NCI-H128 (cell line): ENCODE results near the gene RALGAPA2.

Source experiments
- DNase-seq: peaks from one replicate; lab custom pipeline; 2025; ENCODE audit not compliant: unreplicated experiment; lab: John Stamatoyannopoulos, UW

The RALGAPA2 gene

GRCh38 chr20:20410678-20411077 lies 301.8 kb downstream of the RALGAPA2 start:
- DNase-seq, result peak; percentile 56

- DNase-seq, result no peak
Observed at GRCh38 chr20:20409331-20409730, 303.1 kb downstream of the RALGAPA2 start.

- peak; percentile 27 for DNase-seq
Observed at GRCh38 chr20:20407891-20408805, 304.3 kb downstream of the RALGAPA2 start.

- no peak for DNase-seq
Observed at GRCh38 chr20:20406306-20406705, 306.1 kb downstream of the RALGAPA2 start.

- DNase-seq, result peak; percentile 23
Observed at GRCh38 chr20:20405623-20406022, 306.8 kb downstream of the RALGAPA2 start.

- no peak for DNase-seq
Observed at GRCh38 chr20:20404633-20405032, 307.8 kb downstream of the RALGAPA2 start.

GRCh38 chr20:20401991-20402390 lies 310.5 kb downstream of the RALGAPA2 start:
- no peak for DNase-seq

- no peak for DNase-seq
Observed at GRCh38 chr20:20399531-20400500, 312.6 kb downstream of the RALGAPA2 start.

- DNase-seq, result no peak
Observed at GRCh38 chr20:20398123-20398522, 314.3 kb downstream of the RALGAPA2 start.

- DNase-seq, result no peak
Observed at GRCh38 chr20:20396794-20397193, 315.6 kb downstream of the RALGAPA2 start.

- peak; percentile 84 for DNase-seq
Observed at GRCh38 chr20:20395903-20396568, 316.4 kb downstream of the RALGAPA2 start.

GRCh38 chr20:20395087-20395486 lies 317.4 kb downstream of the RALGAPA2 start:
- DNase-seq, result no peak

- no peak for DNase-seq
Observed at GRCh38 chr20:20393207-20394120, 319.0 kb downstream of the RALGAPA2 start.

GRCh38 chr20:20391766-20392165 lies 320.7 kb downstream of the RALGAPA2 start:
- DNase-seq, result no peak

- DNase-seq, result no peak
Observed at GRCh38 chr20:20391115-20391514, 321.3 kb downstream of the RALGAPA2 start.

GRCh38 chr20:20390393-20390792 lies 322.1 kb downstream of the RALGAPA2 start:
- DNase-seq, result no peak

- DNase-seq, result no peak
Observed at GRCh38 chr20:20386192-20386591, 326.3 kb downstream of the RALGAPA2 start.

- no peak for DNase-seq
Observed at GRCh38 chr20:20375862-20376261, 336.6 kb downstream of the RALGAPA2 start.

- no peak for DNase-seq
Observed at GRCh38 chr20:20373091-20373571, 339.3 kb downstream of the RALGAPA2 start.

- DNase-seq, result no peak
Observed at GRCh38 chr20:20371681-20372080, 340.8 kb downstream of the RALGAPA2 start.
